Ovary (tissue), 3 donors: ENCODE results near the gene F8A1.
"Not testable (repeated sequence)": the region's sequence is repeated elsewhere in the genome, so short reads cannot be mapped to it uniquely, and the experiment has no call there.

Source experiments
- EP300 ChIP-seq: sonication (generic); formaldehyde crosslinking; IDR thresholded peaks from one replicate; pipeline ENCODE4 v1.6.1; 2017; ENCODE audit warnings: antibody characterized with exemption
- POLR2A ChIP-seq: fragments of 450-650 bp; IDR thresholded peaks from one replicate; pipeline ENCODE4 v1.6.1; 2017; ENCODE audit warnings: antibody characterized with exemption, mild to moderate bottlenecking, moderate library complexity
- TF ChIP-seq, protein P1 (sequence below), 3 donors: fragments of 450-650 bp in 2 of 3; fragments of 200-600 bp in 1 of 3; IDR thresholded peaks; one replicate each; pipeline versions ENCODE4 v1.5.1 to v1.8.0; 2016 to 2022; ENCODE audit warnings: antibody characterized with exemption in 3 of 3, mild to moderate bottlenecking in 1 of 3
- donor health status: DM: no; HTN: no; CAD: no.

DNA sequence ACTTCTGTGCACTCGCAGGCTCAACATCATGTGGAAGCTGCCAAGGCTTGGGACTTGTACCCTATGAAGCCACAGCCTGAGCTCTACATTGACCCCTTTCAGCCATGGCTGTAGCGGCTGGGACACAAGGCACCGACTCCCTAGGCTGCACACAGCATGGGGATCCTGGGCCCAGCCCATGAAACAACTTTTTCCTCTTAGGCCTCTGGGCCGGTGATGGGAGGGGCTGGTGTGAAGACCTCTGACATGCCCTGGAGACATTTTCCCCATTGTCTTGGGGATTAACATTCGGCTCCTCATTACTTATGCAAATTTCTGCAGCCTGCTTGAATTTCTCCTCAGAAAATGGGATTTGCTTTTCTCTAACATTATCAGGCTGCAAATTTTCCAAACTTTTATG lies 38.6 kb downstream of the F8A1 start:
- TF ChIP-seq POLR2A, EP300: not testable (repeated sequence)
- TF ChIP-seq, protein P1, sequence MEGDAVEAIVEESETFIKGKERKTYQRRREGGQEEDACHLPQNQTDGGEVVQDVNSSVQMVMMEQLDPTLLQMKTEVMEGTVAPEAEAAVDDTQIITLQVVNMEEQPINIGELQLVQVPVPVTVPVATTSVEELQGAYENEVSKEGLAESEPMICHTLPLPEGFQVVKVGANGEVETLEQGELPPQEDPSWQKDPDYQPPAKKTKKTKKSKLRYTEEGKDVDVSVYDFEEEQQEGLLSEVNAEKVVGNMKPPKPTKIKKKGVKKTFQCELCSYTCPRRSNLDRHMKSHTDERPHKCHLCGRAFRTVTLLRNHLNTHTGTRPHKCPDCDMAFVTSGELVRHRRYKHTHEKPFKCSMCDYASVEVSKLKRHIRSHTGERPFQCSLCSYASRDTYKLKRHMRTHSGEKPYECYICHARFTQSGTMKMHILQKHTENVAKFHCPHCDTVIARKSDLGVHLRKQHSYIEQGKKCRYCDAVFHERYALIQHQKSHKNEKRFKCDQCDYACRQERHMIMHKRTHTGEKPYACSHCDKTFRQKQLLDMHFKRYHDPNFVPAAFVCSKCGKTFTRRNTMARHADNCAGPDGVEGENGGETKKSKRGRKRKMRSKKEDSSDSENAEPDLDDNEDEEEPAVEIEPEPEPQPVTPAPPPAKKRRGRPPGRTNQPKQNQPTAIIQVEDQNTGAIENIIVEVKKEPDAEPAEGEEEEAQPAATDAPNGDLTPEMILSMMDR (IDR thresholded peaks at IDR 0.05), result not testable (repeated sequence)
